Activated gamma-delta T cell (primary cell): Measurements from ENCODE around the gene FAM13A.

Source experiments
- DNase-seq: peaks from one replicate; lab custom pipeline; 2025; lab: John Stamatoyannopoulos, UW

The FAM13A gene

GRCh38 chr4:88843067-88843685, 213.8 kb downstream of the FAM13A start:
- no peak for DNase-seq

DNA sequence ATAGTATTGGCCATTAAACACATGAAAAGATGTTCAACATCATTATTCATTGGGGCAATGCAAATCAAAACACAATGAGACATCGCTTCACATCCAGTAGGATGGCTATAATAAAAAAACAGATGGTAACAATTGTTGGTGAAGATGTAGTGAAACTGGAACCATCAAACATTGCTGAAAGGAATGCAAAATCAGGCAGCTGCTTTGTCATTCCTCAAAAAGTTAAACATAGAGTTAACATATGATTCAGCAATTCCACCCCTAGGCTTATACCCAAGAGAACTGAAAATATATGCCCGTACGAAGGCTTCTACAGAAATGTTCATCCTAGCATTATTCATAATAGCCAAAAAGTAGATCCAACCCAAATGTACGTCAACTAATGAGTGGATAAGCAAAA, 215.3 kb downstream of the FAM13A start:
- DNase-seq = no peak

GRCh38 chr4:88836216-88836615, 220.8 kb downstream of the FAM13A start:
- no peak for DNase-seq

DNA sequence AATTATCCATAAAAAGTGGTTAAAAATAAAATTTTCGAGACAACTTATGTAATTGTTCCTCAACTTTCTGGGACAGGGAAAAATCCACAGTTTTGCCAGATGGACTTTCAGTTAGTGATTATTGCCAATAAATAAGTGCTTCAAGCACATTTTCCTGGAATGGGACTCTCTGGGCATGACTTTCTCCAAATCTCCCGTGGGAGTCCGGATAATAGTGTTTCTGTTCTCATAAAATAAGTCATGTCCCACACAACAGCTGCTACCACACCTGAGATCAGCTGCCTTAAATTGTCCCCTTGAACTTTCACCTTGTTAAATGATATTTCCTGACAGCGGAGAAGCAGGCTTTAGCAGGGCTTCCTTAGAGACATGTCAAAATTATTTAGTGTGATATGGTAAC, 226.0 kb downstream of the FAM13A start:
- DNase-seq = no peak

DNA sequence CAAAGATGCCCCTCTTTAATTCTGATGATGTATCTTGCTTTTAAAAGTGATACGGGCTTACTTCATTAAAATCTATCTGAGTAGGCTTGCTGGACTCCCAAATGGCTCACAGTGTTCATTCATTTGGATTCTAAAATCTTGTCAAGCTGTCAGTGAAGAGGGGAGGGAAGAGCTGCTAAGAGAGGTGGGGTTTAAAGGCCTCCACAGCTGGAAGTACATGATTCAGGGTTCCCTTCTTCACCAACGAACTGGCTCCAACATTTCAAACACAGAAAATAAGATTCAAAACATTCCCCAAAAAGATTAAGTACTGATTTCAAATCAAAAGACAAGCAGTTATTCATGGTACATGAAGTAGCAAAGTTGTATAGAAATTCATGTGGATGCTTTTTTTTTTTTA, 226.4 kb downstream of the FAM13A start:
- DNase-seq = no peak

DNA sequence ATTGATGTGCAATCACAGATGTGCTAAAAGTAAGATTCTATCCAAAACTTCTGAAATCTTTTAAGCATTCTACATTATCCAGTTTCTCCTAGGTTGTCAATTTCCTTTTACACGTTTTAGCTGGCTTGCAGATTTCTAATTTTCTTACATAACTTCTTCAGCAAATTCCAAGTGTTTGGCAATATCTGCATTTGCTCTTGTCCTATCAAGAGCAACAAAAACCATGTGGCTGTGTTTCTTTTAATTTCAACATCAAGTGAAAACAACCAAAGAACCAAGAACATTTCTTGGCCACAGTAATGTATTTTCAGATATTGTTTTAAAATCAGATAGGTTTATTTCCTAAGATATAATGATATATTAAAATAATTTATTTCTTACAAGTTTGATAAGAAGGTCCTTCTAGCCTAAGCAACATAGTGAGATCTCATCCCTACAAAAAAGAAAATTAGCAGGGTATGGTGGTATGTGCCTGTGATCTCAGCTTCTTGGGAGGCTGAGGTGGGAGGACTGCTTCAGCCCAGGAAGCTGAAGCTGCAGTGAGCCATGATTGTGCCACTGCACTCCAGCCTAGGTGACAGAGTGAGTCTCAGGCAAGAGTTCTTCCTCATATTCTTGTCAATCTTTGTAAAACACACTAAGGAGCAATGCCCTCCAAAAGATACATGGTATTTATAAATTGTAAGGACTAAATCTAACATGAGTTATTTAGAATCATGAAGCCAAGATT, 228.0 kb downstream of the FAM13A start:
- DNase-seq = no peak

- DNase-seq = no peak
Observed at GRCh38 chr4:88827442-88827841, 229.5 kb downstream of the FAM13A start.

DNA sequence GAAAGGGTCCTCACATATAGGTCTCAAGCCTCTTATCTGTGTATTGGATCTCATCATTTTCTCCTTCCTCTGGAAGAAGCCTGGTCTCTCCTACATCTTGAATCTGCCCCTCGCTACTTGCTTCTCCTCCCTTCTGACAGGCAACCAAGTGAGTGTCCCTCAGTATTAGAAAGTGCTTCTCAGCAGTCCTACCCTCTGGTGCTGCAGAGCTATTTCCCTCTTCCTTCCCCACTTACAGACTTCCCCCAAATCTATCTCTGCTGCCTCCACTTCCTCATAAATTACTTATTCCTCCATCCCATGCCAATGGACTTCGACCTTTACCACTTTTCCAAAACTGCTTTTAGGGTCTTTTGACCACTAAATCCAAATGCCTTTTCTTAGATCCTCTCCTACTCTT, 230.2 kb downstream of the FAM13A start:
- no peak for DNase-seq

DNA sequence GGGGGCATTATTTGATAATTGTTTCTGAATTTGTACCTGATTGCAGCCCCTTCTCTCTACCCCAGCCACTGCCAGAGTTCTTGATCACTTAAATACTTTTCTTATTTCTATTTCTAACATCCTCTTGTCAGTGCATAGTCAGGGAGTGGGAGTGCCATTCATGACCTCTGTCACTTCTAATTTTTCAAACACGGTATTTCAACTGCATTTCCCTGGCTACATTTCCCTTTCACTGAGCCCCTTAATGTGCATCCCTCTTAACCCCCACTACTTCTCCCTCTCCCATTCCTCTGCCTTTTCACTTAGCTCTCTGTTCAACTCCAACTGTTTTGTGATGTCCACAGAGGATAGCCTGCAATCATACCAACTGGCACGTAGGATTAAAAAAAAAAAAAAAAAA, 231.1 kb downstream of the FAM13A start:
- no peak for DNase-seq

GRCh38 chr4:88823058-88823919, 233.7 kb downstream of the FAM13A start:
- DNase-seq = no peak

DNA sequence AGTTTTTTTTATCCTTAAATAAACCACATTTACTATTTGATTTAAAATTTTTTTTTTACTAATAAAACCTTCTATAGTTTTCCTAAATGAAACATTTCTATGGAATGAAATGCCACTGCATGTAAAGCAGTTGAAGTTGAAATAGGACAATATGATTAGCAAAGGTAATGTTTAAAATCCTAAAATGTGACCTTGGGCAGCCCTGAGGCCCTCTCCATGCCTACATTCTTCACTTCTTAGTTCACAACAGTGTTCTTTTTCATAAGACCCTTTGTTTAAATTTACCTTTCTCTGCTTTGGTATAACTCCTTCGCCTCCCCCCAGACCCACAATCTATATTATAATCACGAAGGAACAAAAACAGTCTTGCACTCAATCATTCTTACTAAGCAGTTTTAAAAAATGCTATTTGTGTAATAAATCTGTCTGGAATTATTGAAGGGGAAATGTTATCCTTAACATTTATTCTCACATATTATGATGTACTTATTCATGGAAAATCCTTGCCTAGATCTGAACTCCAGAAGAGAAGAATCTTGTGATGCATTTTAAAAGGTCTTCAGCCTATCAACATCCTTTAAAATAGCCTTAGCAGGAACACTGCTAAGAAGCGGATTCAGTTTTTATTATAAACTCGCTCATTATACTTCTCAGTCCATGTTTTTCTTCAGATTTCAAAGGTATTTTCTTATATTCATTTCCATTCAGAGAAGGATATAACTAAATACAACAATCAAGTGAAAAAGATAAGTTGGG, 234.8 kb downstream of the FAM13A start:
- no peak for DNase-seq

- DNase-seq = no peak
Observed at GRCh38 chr4:88821522-88821921, 235.5 kb downstream of the FAM13A start.

- no peak for DNase-seq
Observed at GRCh38 chr4:88820698-88821415, 236.1 kb downstream of the FAM13A start.

DNA sequence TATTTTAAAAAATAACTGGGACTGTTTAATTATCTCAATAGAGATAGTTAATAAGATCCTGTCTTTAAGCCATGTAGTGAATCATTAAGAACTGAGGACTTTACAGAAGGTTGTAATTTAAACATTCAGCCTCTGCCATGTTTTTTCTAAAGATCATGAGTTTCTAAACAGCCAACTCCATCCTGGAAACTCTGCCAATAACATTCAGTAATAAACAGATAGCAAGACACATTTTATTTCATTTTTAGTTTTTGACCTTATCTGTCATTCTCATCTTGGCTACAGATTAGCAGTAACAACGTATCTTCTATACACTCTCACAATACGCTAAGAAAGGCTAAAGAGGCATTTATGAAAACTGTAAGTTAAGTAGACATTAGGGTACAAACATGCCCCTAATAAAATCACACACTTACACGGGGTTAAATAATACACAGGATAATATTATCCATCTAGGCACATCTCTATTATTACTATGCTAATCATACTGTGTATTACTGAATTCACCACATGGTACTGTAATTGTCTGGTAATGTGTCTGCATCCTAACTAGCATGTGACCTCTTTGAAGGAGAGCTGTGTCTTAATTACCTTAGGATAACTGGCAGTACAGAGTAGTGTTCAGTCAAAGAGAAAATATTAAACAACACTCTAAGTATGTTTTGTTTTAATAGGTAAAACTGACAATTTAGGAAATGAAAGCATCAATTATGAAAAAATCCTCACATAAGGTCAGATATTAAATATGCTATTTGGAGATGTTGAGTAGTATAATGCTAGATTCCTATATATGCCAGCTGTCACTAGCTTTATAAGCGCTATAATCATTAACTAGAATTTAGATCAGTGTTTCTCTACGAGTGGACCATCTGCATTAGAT, 236.9 kb downstream of the FAM13A start:
- no peak for DNase-seq

GRCh38 chr4:88818631-88819470, 238.1 kb downstream of the FAM13A start:
- no peak for DNase-seq

GRCh38 chr4:88817740-88818139, 239.2 kb downstream of the FAM13A start:
- no peak for DNase-seq

DNA sequence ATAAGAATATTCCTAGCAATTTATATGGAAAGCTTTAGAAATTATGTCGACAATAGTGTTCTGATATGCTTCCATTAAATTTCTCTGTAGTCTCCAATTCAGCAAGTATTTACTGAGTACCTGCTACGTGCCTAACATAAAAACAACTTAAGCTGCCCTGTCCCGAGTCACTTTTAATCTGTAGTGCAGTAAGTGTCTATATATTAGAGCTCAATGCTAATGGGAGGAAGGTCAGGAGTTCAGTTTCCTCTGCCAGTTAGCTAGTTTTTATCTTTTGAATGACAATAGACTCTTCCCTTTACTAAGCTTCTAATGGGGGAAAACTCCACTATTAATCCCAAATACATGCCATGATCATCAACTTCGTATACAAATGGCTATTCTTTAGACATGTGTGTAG, 240.6 kb downstream of the FAM13A start:
- no peak for DNase-seq

DNA sequence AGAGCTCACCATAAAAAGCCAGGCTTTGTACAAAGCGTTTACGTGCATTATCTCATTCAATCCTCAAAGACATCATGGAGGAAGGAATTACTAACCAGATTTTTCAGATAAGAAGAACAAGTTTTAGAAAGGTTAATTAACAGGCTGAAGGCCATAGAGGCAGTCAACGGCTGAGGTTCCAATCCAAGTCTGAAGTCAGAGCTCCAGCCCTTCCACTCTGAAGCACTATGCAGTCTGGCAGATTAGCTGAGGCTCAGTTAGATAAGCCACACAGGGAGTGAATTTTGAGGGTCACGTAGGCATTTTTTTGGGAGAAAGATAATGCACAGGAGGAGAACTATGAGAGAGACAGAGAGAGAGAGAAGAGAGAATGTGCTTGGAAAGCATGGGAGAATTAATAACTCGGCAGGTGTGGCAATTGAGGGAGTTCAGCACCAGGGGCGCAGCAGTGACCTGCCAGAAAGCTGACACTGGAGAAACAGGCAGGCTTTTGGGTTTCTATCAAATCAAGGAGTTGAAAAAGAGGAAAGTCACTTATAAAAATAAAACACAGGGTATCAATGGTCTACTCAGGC, 242.9 kb downstream of the FAM13A start:
- no peak for DNase-seq

DNA sequence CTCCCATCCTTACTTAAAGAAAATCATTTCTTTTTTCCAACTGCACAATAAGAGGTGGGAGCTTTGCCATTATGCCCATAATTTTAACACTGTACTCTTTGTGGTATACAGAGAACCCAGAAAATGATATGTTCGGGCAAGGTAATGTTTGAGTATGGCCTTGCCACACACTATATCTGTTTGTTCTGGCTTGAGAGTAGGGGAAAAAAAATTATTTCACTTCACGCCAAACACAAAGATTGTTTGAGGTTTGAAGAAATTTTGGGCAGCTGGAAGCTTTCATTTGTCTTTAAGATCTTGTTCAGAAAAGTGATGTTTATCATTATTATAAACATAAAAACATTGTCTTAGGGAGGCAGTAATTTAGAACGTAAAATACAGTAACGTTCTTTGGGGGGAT, 244.0 kb downstream of the FAM13A start:
- no peak for DNase-seq
